CD4-positive, alpha-beta T cell treated with Interleukin-10 for 1 hour (primary cell): ENCODE data around the gene HOXA5.
A peak's percentile ranks its signal among the peaks of the same experiment; 100 is the strongest.

Experiments used
- DNase-seq: peaks from one replicate; pipeline ENCODE4 v3.0.0-alpha.2; 2020

Gene HOXA5

GRCh38 chr7:27182285-27182841 lies 38.9 kb upstream of the HOXA5 start:
- DNase-seq, result no peak

GRCh38 chr7:27181795-27182275 lies 38.4 kb upstream of the HOXA5 start:
- no peak for DNase-seq

GRCh38 chr7:27180431-27181420 lies 37.2 kb upstream of the HOXA5 start:
- DNase-seq, result no peak

DNA sequence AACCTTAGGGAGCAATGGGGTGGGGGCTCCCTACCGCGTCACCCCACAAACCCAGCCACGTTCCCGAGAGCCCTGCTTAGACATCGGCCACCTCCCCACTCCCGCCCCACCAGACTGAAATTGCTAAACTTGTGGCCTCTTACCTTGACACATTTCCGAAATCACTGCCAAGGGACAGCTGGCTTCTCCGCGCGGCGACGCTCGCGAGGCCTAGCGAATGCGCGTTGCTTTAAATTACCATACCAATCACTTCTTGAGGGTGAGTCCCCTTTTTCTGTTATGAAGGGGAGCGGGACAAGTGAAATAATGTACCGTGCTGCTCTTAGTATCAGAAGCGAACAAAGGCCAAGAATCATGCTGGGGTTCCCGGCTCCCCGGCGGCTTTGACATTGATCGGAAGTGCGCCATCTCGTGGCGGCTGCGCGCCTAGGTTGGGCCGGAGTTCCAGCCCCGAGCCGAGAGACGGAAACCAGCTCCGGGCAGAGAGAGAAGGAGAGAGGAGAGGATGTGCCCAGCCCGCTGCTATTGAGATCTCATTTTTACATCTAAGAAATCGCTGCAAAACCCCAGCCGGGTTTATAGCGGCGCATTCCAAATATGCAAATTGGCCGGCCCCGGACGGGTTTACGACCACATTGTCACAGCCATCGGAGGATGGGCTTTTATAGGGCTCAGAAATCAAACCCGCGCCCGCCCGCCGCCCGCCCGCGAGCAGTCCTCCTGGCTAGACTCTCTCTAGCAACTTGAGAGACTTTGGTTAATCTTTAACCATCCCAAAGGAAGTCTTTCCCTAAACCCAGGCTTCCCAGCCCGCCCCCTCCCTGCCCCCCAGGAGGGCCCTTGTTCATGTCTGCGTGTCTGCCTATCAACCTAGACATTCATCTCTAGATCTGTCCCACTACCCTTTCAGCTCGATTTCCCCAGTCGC lies 36.3 kb upstream of the HOXA5 start:
- DNase-seq, result peak; percentile 60

DNA sequence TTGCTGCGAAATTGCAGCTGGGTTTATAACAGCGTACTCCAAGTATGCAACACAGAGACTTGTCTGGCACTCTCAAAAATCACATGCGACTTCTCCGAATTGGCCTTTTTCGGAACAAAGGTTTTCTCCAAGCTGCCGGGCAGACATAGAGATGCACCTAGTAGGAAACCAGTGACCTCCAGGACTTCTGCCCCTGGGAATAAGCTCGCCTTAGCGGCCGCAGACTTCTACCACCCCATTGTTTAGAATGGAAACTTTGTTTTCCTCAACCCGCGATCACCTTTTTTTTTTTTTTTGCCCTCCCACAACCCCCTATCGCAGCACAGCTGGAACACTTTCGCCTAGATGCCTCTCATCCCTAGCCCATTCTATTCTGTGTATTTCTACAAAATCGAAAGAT lies 35.5 kb upstream of the HOXA5 start:
- DNase-seq, result no peak

- DNase-seq, result no peak
Measured at GRCh38 chr7:27178366-27178765, 34.9 kb upstream of the HOXA5 start.

GRCh38 chr7:27177795-27178320 lies 34.4 kb upstream of the HOXA5 start:
- DNase-seq, result no peak

GRCh38 chr7:27176962-27177794 lies 33.7 kb upstream of the HOXA5 start:
- no peak for DNase-seq

- DNase-seq, result no peak
Measured at GRCh38 chr7:27176524-27176845, 33.0 kb upstream of the HOXA5 start.

- no peak for DNase-seq
Measured at GRCh38 chr7:27175626-27176523, 32.4 kb upstream of the HOXA5 start.

DNA sequence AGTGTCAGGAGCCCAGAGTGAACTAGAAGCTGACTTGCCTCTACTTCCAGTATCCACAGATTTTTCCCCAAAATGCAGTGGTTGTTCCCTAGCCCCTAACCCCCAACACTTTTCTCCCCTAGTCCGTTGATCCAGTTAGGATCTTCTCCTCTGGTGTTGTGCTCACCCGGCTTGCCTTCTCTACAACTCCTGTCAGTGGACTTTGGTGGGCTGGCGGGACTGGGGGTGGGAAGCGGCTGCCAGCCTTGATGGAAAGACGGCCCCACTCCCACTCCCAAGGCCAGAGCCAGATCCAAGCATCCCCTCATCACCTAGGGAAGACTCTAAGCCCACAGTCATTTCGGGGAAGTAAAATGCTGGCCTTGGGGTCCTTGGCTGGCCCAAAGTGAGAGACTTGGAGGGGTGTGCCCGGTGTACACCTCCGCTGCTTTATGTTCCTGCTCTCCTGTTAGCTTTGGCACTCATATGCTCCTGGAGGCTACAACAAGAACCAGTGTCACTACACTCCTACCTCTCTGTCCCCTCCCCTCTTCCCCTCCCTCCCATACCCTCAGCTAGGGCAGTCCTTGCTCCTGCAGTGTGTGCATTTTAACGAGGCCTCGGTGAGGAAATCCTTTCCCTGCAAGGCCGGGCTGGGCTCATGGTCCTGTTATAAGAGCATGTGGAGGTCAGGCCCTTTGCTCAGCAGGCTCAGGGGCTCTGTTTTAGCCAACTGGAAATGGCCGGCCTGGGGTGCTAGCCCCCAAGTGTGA lies 31.6 kb upstream of the HOXA5 start:
- DNase-seq, result no peak

- DNase-seq, result no peak
Measured at GRCh38 chr7:27173956-27174873, 30.7 kb upstream of the HOXA5 start, which contains the start of gene HOXA10. TSS of gene HOXA10 (minus strand) at chr7:27174320. CDS start at chr7:27174306, 14 bp downstream.

DNA sequence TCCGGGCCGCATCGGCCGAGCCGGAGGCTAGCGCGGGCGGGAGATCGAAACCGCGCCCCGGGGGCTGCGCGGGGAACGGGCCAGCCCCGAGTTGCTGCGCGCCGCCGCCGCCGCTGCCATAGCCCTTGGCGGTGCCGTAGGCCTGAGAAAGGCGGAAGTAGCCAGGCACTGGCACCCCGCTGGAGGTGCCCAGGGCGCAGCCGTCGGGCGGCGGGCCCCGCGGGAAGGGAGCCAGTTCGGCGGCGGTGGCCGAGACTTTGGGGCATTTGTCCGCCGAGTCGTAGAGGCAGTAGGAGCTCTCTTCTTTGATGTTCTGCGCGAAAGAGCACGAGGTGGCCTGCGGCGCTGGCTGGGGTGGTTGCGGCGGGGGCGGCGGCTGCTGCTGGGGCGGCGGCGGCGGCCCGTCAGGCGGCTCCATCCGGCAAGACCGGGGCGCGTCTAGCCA lies 30.1 kb upstream of the HOXA5 start:
- peak; percentile 35 for DNase-seq

GRCh38 chr7:27172823-27173510 lies 29.5 kb upstream of the HOXA5 start:
- no peak for DNase-seq

GRCh38 chr7:27172315-27172774 lies 28.9 kb upstream of the HOXA5 start:
- no peak for DNase-seq

- DNase-seq, result no peak
Measured at GRCh38 chr7:27171637-27172314, 28.3 kb upstream of the HOXA5 start.

DNA sequence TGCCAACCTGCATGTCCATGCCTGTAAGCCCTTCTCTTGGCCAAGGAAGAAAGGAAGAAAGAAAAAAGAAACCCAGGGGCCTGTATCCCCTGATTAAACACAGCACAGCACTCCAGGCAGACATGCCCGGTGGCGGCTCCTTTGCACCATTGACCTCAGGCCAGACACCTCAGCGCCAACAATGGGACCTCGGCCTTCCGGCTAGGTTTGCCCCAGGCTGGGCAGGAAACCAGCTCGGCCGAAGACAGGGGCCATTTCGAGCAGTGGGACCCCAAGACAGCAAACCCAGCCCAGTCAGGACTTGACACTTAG lies 27.8 kb upstream of the HOXA5 start:
- DNase-seq, result no peak
